Endodermal cell (in vitro differentiated cells): ENCODE results near the gene IL12A. TPM values are rescaled to one million over a fixed set of nuclear protein-coding genes. Genes with fewer than 3 reads are reported as not detected.

Experiments
- DNase-seq: peaks from one replicate; pipeline ENCODE4 v3.0.0-alpha.2; 2017
- H3K27ac ChIP-seq: 2 replicates; pipeline ENCODE4 v1.5.1; 2013; ENCODE audit warnings: mild to moderate bottlenecking, low read depth, low read length, moderate library complexity
- H3K27me3 ChIP-seq: 2 replicates; pipeline ENCODE4 v1.6.1; 2013; ENCODE audit warnings: mild to moderate bottlenecking, low read length, moderate library complexity; ENCODE audit not compliant: insufficient read depth, control insufficient read depth, poor library complexity, severe bottlenecking
- H3K36me3 ChIP-seq: 2 replicates; pipeline ENCODE4 v1.7.0; 2013; ENCODE audit warnings: mild to moderate bottlenecking, low read length, moderate library complexity; ENCODE audit not compliant: control insufficient read depth, insufficient read depth
- H3K4me1 ChIP-seq: one replicate; pipeline ENCODE4 v1.7.0; 2013; ENCODE audit warnings: low read length; ENCODE audit not compliant: control insufficient read depth, insufficient read depth
- H3K4me3 ChIP-seq: 2 replicates; pipeline ENCODE4 v1.5.1; 2013; ENCODE audit warnings: mild to moderate bottlenecking, low read length, moderate library complexity
- H3K9ac ChIP-seq: 2 replicates; pipeline ENCODE4 v1.6.1; 2013; ENCODE audit warnings: mild to moderate bottlenecking, low read length, moderate library complexity; ENCODE audit not compliant: poor library complexity, severe bottlenecking; ENCODE audit errors: extremely low read depth
- H3K9me3 ChIP-seq: 2 replicates; pipeline ENCODE4 v1.6.1; 2013; ENCODE audit warnings: mild to moderate bottlenecking, low read length, moderate library complexity; ENCODE audit not compliant: control insufficient read depth
- H3K27ac Mint-ChIP-seq: 2 replicates; pipeline ENCODE4 v1.8.0; 2020; ENCODE audit warnings: mixed read lengths
- H3K27me3 Mint-ChIP-seq: 2 replicates; pipeline ENCODE4 v1.8.0; 2021; ENCODE audit warnings: mild to moderate bottlenecking, mixed read lengths; ENCODE audit not compliant: insufficient read depth
- H3K36me3 Mint-ChIP-seq: 2 replicates; pipeline ENCODE4 v1.8.0; 2020; ENCODE audit warnings: low read depth, mixed read lengths
- H3K4me1 Mint-ChIP-seq: 2 replicates; pipeline ENCODE4 v1.8.0; 2020; ENCODE audit warnings: mixed read lengths
- H3K4me3 Mint-ChIP-seq: 2 replicates; pipeline ENCODE4 v1.8.0; 2020; ENCODE audit warnings: mild to moderate bottlenecking, moderate library complexity, mixed read lengths
- H3K9me3 Mint-ChIP-seq: 2 replicates; pipeline ENCODE4 v1.8.0; 2020; ENCODE audit warnings: mild to moderate bottlenecking, mixed read lengths
- WGBS, 2 experiments: methylation state at CpG; one replicate each; pipeline versions ENCODE4 v1.1.5 to v1.1.7; 2013; ENCODE audit warnings: missing lambda C conversion rate in 2 of 2, mixed read lengths in 1 of 2; ENCODE audit not compliant: insufficient coverage in 1 of 2, insufficient read length in 1 of 2; 5-methylcytosine and 5-hydroxymethylcytosine counted together
- total RNA-seq, 2 donors: library from RNA; stranded (reverse); fragmentation: NEBNext Ultra II Directional in 1 of 2; extraction: Animal tissue kit (Norgen Biotek cat#: 25700) in 1 of 2; gene quantifications; 2 replicates in 1 of 2; 3 replicates in 1 of 2; pipeline ENCODE4 v1.2.1, GENCODE V29; 2021
- TF ChIP-seq, protein P1 (sequence below): fragments of 200-600 bp; sonication (generic); conservative IDR thresholded peaks from 2 replicates; pipeline ENCODE4 v1.5.0; 2021; ENCODE audit warnings: antibody characterized with exemption, mild to moderate bottlenecking

IL12A gene
- total RNA-seq, 2 donors from 2014 or later, result not detected

DNA sequence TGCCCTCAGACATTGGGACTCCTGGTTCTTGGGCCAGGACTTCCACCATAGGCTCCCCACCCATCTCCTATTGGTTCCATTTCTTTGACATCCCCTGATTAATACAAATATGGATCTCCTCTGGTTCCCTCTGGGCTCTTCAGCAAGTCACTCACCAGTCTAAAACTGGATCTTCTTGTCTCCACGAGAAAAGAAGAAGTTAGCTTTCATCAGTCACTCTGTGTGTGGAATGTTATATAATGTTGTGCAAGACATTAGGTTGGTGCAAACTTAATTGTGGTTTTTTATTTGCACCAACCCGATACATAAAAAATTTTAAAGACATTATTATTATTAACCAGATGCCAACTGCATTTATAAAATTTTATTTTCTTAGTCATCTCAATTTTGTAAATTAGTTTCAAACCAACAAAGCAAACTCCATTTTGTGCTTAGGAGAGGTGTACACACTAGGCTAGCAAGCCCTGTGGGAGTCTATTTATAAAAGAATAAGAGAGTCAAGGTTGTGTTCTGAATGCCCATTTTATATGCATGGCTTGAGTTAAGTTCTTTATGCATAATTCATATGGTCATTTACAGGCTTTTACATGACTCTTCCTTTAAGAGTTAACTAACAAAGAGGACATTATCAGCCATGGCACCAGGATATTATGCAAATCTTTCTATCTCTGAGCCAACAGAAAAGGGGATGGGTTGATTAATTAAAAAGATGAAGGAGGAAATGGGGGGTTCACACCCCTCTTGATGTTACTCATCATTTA is 35.1 kb upstream of the IL12A start:
- H3K4me3 Mint-ChIP-seq, result no peak overlapping the region
- DNase-seq, result no peak
- H3K9ac ChIP-seq, result no peak overlapping the region
- 94% methylated on average over 2 of the region's 2 CpGs; no CpG with 5 or more reads in 1 of the 2 experiments for WGBS, 2 experiments
- no peaks in the 10 kb centered on the region for H3K4me1 ChIP-seq
- H3K36me3 Mint-ChIP-seq, result no peaks in the 10 kb centered on the region
- no peaks in the 10 kb centered on the region for H3K9me3 Mint-ChIP-seq
- TF ChIP-seq, protein P1, sequence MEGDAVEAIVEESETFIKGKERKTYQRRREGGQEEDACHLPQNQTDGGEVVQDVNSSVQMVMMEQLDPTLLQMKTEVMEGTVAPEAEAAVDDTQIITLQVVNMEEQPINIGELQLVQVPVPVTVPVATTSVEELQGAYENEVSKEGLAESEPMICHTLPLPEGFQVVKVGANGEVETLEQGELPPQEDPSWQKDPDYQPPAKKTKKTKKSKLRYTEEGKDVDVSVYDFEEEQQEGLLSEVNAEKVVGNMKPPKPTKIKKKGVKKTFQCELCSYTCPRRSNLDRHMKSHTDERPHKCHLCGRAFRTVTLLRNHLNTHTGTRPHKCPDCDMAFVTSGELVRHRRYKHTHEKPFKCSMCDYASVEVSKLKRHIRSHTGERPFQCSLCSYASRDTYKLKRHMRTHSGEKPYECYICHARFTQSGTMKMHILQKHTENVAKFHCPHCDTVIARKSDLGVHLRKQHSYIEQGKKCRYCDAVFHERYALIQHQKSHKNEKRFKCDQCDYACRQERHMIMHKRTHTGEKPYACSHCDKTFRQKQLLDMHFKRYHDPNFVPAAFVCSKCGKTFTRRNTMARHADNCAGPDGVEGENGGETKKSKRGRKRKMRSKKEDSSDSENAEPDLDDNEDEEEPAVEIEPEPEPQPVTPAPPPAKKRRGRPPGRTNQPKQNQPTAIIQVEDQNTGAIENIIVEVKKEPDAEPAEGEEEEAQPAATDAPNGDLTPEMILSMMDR, result no peak
- no peaks in the 10 kb centered on the region for H3K9me3 ChIP-seq
- H3K4me3 ChIP-seq, result no peak overlapping the region
- H3K4me1 Mint-ChIP-seq, result no peaks in the 10 kb centered on the region
- H3K27me3 Mint-ChIP-seq, result no peaks in the 10 kb centered on the region
- no peak overlapping the region for H3K27ac Mint-ChIP-seq
- no peaks in the 10 kb centered on the region for H3K27me3 ChIP-seq
- no peaks in the 10 kb centered on the region for H3K36me3 ChIP-seq
- no peak overlapping the region for H3K27ac ChIP-seq

DNA sequence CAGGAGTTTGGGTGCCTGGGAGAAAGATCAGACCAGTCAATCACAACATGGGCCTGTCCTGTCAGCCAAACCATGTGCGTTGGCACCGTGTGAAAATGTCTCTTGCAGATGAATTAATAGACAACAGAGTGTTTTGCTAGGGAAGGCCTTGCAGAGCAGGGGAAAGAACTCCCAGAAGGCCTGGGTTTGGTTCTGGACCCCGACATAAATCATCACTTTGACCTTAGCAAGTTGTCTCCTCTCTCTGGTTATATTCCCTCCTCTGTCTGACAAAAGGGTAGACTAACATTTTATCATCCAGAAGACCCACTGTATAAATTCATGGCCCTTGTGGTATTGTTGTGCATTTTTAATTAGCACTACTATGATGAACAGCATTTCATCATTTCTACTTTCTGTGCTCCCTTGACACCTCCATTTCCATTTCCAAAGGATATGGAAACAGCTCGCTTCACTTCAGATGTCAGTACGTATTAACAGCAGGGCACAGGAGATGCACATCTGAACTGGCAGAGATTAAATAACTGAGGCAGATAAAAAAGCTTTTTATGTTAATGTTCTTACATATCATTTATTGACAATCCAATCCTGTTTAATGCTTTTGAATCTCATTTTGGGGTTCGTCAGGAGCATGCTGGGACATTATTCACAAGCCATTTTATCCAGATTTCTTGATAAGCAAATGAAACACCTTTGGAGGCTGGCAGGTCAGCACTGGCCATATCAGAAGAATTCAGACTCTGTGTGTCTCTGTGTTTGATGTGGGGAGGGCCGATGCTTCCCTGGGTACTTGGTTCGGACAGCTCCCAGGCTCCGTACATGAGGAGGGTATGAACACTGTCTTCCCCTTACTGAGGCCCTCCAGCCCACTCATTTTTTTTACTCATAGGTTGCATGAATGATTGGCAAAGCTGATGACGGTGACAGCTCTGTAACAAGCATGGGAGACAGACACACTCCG is 28.2 kb upstream of the IL12A start:
- H3K4me1 ChIP-seq, result no peaks in the 10 kb centered on the region
- Mint-ChIP-seq H3K4me1 (no peaks in the 10 kb centered on the region), H3K27ac (no peak overlapping the region), H3K36me3 (no peaks in the 10 kb centered on the region), H3K27me3 (no peaks in the 10 kb centered on the region), H3K4me3 (no peak overlapping the region), H3K9me3 (no peaks in the 10 kb centered on the region)
- WGBS, 2 experiments, result 90 to 96% methylated on average over 9 to 11 of the region's 11 CpGs
- no peak for DNase-seq
- no peak overlapping the region for H3K9ac ChIP-seq
- H3K4me3 ChIP-seq, result no peak overlapping the region
- no peaks in the 10 kb centered on the region for H3K27me3 ChIP-seq
- no peaks in the 10 kb centered on the region for H3K36me3 ChIP-seq
- no peaks in the 10 kb centered on the region for H3K9me3 ChIP-seq
- H3K27ac ChIP-seq, result no peak overlapping the region
- TF ChIP-seq, protein P1, result no peak

DNA sequence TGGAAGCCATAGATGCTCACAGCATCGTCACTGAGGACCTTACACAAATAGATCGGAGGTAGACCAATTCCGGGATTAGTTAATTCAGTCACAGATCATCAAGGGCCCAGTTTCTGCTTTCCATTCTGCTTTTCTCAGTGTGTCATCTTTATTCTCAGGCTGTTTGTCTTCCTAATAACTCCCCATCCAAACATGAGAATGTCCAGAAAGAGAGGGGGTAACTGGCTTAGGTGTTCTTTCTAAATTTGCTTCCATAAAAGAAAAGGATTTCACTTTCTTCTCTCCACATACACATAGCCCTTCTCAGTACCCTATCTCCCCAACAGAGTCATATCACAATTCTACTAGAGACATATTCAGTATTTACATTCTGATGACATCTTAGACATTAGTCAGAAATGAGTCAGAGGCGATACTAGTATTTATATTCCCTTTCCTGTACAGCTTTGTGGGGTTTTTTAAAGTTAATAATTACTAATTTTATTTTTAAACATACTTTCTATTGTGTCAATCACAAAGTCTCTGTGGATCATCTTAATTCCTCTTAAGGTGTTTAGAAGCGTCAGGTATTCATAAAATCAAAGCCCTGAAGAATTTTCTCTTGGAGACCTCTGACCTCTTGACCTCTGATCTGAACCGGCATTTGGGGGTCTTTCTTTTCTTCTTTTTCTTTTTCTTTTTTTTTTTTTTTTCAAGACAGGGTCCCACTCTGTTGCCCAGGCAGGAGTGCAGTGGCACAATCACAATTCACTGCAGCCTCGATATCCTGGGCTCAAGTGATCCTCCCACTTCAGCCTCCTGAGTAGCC is 24.3 kb upstream of the IL12A start:
- Mint-ChIP-seq H3K4me3 (no peak overlapping the region), H3K27ac (no peak overlapping the region), H3K36me3 (no peaks in the 10 kb centered on the region), H3K27me3 (no peaks in the 10 kb centered on the region), H3K4me1 (no peaks in the 10 kb centered on the region), H3K9me3 (no peaks in the 10 kb centered on the region)
- H3K9ac ChIP-seq, result no peak overlapping the region
- H3K4me3 ChIP-seq, result no peak overlapping the region
- TF ChIP-seq, protein P1, result no peak
- WGBS, 2 experiments, result 63 to 78% methylated on average over 3 to 7 of the region's 7 CpGs
- H3K4me1 ChIP-seq, result no peaks in the 10 kb centered on the region
- no peaks in the 10 kb centered on the region for H3K36me3 ChIP-seq
- DNase-seq, result no peak
- H3K9me3 ChIP-seq, result no peaks in the 10 kb centered on the region
- no peak overlapping the region for H3K27ac ChIP-seq
- H3K27me3 ChIP-seq, result no peaks in the 10 kb centered on the region
